ENCODE measurements around the gene RBBP7.

- TF ChIP-seq CTCF (IDR thresholded peaks at IDR 0.05) (peak in 4 of 6 experiments; percentile 13 to 35 (median 32)), POLR2A (IDR thresholded peaks at IDR 0.05) (no peak)
Measured at GRCh38 chrX:16836371-16836770, 33.8 kb downstream of the RBBP7 start.
